Smooth muscle cell of the umbilical artery (primary cell): ENCODE data around the gene QDPR. TPM values are rescaled to one million over a fixed set of nuclear protein-coding genes. Genes with fewer than 3 reads are reported as not detected.

Source experiments
- total RNA-seq: library from RNA; depleted of rRNA; stranded (reverse); fragments of >200 nt; gene quantifications from 2 replicates; pipeline ENCODE4 v1.2.3, GENCODE V29; 2014

Gene QDPR
- total RNA-seq: 19.4 and 22.3 TPM in 2 replicates

DNA sequence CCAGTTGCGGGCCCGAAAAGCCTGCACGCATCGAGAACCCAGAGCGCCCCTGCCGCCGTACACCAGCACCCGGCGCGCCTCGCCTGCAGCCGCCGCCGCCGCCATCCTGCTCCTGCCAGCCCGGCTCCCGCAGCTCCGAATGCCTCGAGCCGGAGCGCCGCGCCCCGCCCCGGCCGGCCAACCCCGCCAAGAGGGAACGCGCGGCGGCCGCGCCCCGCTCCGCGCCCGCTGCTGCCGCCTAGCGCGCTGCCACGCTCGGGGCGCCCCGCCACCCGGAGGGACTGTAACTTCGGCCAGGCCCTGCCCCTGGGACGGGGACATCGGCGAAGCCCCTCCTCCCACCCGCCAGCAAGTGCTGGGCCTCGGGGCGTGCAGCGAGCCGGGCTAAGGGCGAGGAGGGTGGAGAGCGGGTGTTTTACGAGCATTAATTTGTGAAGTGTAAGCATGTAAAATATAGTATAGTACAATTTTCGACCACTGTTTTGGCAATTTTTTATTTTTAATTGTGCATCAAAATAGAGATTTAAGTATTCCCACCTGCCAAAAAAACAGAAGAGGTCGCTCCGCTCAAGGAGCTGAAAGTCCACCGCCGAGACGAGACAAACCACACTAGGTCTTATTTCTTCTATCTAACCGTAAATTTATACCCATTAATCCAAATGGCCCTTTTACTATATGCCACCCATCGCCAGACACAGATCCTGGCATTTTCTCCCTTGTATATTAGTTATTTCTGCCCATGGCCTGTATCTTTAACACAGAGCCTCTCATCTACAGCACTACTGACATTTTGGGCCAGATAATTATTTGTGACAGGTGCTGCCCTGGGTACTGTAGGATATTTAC is at the start of gene QDPR:
Gene QDPR, minus strand, starts transcription at position 141 of the 846 bp plus-strand sequence. Its CDS starts 36 bp downstream, at position 105.

DNA sequence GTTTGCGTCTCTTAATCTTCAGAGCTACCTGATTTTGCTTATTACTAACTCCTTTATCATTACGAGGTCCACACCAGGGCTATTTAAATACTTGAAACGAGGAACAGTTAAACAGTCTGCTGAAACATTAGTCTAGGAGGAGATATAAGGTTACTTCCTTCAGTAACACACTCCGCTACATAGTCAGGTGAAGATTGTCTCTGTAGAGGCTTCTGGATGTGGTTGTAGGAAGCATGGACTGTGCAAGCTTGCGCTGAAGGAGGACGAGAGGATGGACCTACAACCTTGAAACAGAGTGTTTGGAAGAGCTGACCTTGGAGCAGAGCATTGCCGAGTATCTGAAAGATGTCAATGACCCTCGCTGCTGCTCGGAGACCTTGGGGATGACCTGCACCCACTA is 3.0 kb upstream of the QDPR start, which contains the start of gene CLRN2:
Gene CLRN2, plus strand, starts transcription at position 301 of the 400 bp plus-strand sequence. CDS start 102 bp downstream, outside the sequence.

Other genes starting within 250 kb of the QDPR start
- gene CLRN2, start 3.1 kb upstream of the QDPR start, total RNA-seq: not detected in 2 replicates
- 78.1 and 96.5 TPM in 2 replicates for gene LAP3, start 65.1 kb upstream of the QDPR start, total RNA-seq
- gene MED28, start 102.6 kb upstream of the QDPR start, total RNA-seq: 7.8 and 10.1 TPM in 2 replicates